Hindlimb muscle (tissue), 1 donor: ENCODE results near the gene KRT222. TPM values are rescaled to one million over a fixed set of nuclear protein-coding genes. Genes with fewer than 3 reads are reported as not detected.

Experiments
- DNase-seq: peaks from one replicate; pipeline ENCODE4 v3.0.0-alpha.2; 2013
- polyA plus RNA-seq: library from polyadenylated mRNA; unstranded; fragments of 120-200 nt; gene quantifications from one replicate; pipeline ENCODE4 v1.2.1, GENCODE V29; 2013; ENCODE audit not compliant: insufficient read length

KRT222 gene
- polyA plus RNA-seq, 1 donor = 0.08 TPM

GRCh38 chr17:40651939-40652338, 13.0 kb downstream of the KRT222 start:
- no peak for DNase-seq

- DNase-seq = no peak
Measured at GRCh38 chr17:40648384-40648968, 16.5 kb downstream of the KRT222 start.

- peak; percentile 82 for DNase-seq
Measured at GRCh38 chr17:40647624-40648383, 17.2 kb downstream of the KRT222 start, which contains the start of gene SMARCE1. TSS of gene SMARCE1 (minus strand) at chr17:40647818. CDS start at chr17:40645802, 2,016 bp downstream.

- no peak for DNase-seq
Measured at GRCh38 chr17:40646791-40647623, 18.0 kb downstream of the KRT222 start.

- DNase-seq = no peak
Measured at GRCh38 chr17:40645943-40646342, 19.0 kb downstream of the KRT222 start.

GRCh38 chr17:40645291-40645690, 19.7 kb downstream of the KRT222 start:
- no peak for DNase-seq

- DNase-seq = no peak
Measured at GRCh38 chr17:40637931-40638330, 27.0 kb downstream of the KRT222 start.

GRCh38 chr17:40633871-40634270, 31.1 kb downstream of the KRT222 start:
- DNase-seq = no peak

GRCh38 chr17:40632216-40632615, 32.8 kb downstream of the KRT222 start:
- no peak for DNase-seq

- DNase-seq = no peak
Measured at GRCh38 chr17:40629842-40630241, 35.1 kb downstream of the KRT222 start.

- DNase-seq = no peak
Measured at GRCh38 chr17:40625311-40625710, 39.7 kb downstream of the KRT222 start.

GRCh38 chr17:40623419-40624210, 41.4 kb downstream of the KRT222 start:
- DNase-seq = no peak

GRCh38 chr17:40622509-40622928, 42.5 kb downstream of the KRT222 start:
- no peak for DNase-seq

- no peak for DNase-seq
Measured at GRCh38 chr17:40621578-40621977, 43.4 kb downstream of the KRT222 start.

- no peak for DNase-seq
Measured at GRCh38 chr17:40621019-40621418, 44.0 kb downstream of the KRT222 start.

GRCh38 chr17:40618754-40619625, 46.0 kb downstream of the KRT222 start:
- no peak for DNase-seq

- DNase-seq = no peak
Measured at GRCh38 chr17:40617678-40618240, 47.2 kb downstream of the KRT222 start.

- DNase-seq = no peak
Measured at GRCh38 chr17:40616592-40616991, 48.4 kb downstream of the KRT222 start.

GRCh38 chr17:40615841-40616476, 49.0 kb downstream of the KRT222 start:
- no peak for DNase-seq

- peak; percentile 23 for DNase-seq
Measured at GRCh38 chr17:40615068-40615840, 49.7 kb downstream of the KRT222 start.
